SK-N-SH (cell line): ENCODE data around the gene TAF1B. TPM values are rescaled to one million over a fixed set of nuclear protein-coding genes. Genes with fewer than 3 reads are reported as not detected.

Experiments
- CTCF ChIA-PET: fragments of 300-600, 350-600 bp; formaldehyde crosslinking; extraction: SDS; loops from one replicate; lab custom pipeline; 2021; lab: Yijun Ruan, JAX
- POLR2A ChIA-PET: fragments of 350-600 bp; sonication (Branson Sonifier 250); formaldehyde crosslinking; extraction: SDS; loops from one replicate; lab custom pipeline; 2020; ENCODE audit warnings: antibody characterized with exemption, inconsistent platforms; lab: Yijun Ruan, JAX
- DNase-seq: peaks from one replicate; pipeline ENCODE4 v3.0.0; 2012
- H2AFZ ChIP-seq: fragments of 200-600 bp; sonication (generic); 2 replicates; pipeline ENCODE4 v1.8.1; 2016; ENCODE audit warnings: antibody characterized with exemption, mild to moderate bottlenecking, low read depth
- H3F3A ChIP-seq: fragments of 200-600 bp; sonication (generic); replicated peaks from 2 replicates; pipeline ENCODE3; 2016; ENCODE audit warnings: antibody characterized with exemption, mild to moderate bottlenecking; ENCODE audit not compliant: insufficient read depth
- H3K27ac ChIP-seq, 2 experiments: fragments of 200-500 bp in 1 of 2; fragments of 200-600 bp in 1 of 2; sonication (Bioruptor generic) in 1 of 2; sonication (generic), shearing (Covaris generic) in 1 of 2; 2 replicates each; pipeline versions ENCODE4 v1.5.1 to v1.6.1; 2014 to 2016; ENCODE audit warnings: low read depth in 2 of 2, inconsistent platforms in 1 of 2, low read length in 1 of 2, mild to moderate bottlenecking in 1 of 2, mixed read lengths in 1 of 2
- H3K27me3 ChIP-seq: fragments of 200-600 bp; sonication (generic), shearing (Covaris generic); 2 replicates; pipeline ENCODE4 v1.6.1; 2016; ENCODE audit warnings: mixed run types; ENCODE audit not compliant: insufficient read depth
- H3K36me3 ChIP-seq, 2 experiments: fragments of 200-500 bp in 1 of 2; fragments of 200-600 bp in 1 of 2; sonication (Bioruptor generic) in 1 of 2; sonication (generic) in 1 of 2; replicated peaks in 1 of 2; 2 replicates each; pipeline versions ENCODE3 to v1.5.1; 2014 to 2016; ENCODE audit warnings: low read length in 1 of 2, mild to moderate bottlenecking in 1 of 2; ENCODE audit not compliant: insufficient read depth in 2 of 2, control insufficient read depth in 1 of 2
- H3K4me1 ChIP-seq, 2 experiments: fragments of 200-500 bp in 1 of 2; fragments of 200-600 bp in 1 of 2; sonication (Bioruptor generic) in 1 of 2; sonication (generic), shearing (Covaris generic) in 1 of 2; 2 replicates each; pipeline versions ENCODE4 v1.5.1 to v1.6.1; 2014 to 2016; ENCODE audit warnings: low read depth in 1 of 2, low read length in 1 of 2, mixed run types in 1 of 2; ENCODE audit not compliant: insufficient read depth in 2 of 2, control insufficient read depth in 1 of 2
- H3K4me2 ChIP-seq: fragments of 200-600 bp; sonication (generic), shearing (Covaris generic); 2 replicates; pipeline ENCODE4 v1.6.1; 2017; ENCODE audit warnings: mixed run types
- H3K4me3 ChIP-seq, 2 experiments: fragments of 200-500 bp in 1 of 2; fragments of 200-600 bp in 1 of 2; sonication (Bioruptor generic) in 1 of 2; sonication (generic), shearing (Covaris generic) in 1 of 2; 2 replicates each; pipeline versions ENCODE4 v1.5.1 to v1.8.1; 2014 to 2016; ENCODE audit warnings: low read depth in 2 of 2, inconsistent platforms in 1 of 2, low read length in 1 of 2, mild to moderate bottlenecking in 1 of 2, mixed read lengths in 1 of 2, moderate library complexity in 1 of 2
- H3K79me2 ChIP-seq: fragments of 200-600 bp; sonication (generic); 2 replicates; pipeline ENCODE4 v1.8.1; 2017; ENCODE audit warnings: mild to moderate bottlenecking; ENCODE audit not compliant: insufficient read depth
- H3K9ac ChIP-seq: fragments of 200-600 bp; sonication (generic); 2 replicates; pipeline ENCODE4 v1.6.1; 2017; ENCODE audit warnings: mixed run types
- H3K9me2 ChIP-seq: fragments of 200-600 bp; sonication (generic); 2 replicates; pipeline ENCODE4 v1.6.1; 2017; ENCODE audit warnings: mixed run types
- H3K9me3 ChIP-seq: fragments of 200-600 bp; sonication (generic); 2 replicates; pipeline ENCODE4 v1.6.1; 2017; ENCODE audit warnings: mixed run types, mild to moderate bottlenecking, moderate library complexity
- H4K20me1 ChIP-seq: fragments of 200-600 bp; sonication (generic); 2 replicates; pipeline ENCODE4 v1.6.1; 2017; ENCODE audit warnings: mild to moderate bottlenecking, mixed run types; ENCODE audit not compliant: insufficient read depth
- CTCF ChIP-seq: fragments of 200-600 bp; sonication (generic); IDR thresholded peaks from 2 replicates; pipeline ENCODE4 v1.6.1; 2017; ENCODE audit warnings: antibody characterized with exemption, mild to moderate bottlenecking, moderate library complexity
- ELF1 ChIP-seq: IDR thresholded peaks from 2 replicates; pipeline ENCODE4 v1.4.0; 2012
- EP300 ChIP-seq, 2 experiments: IDR thresholded peaks; 2 replicates each; pipeline versions ENCODE4 v1.4.0 to v1.6.1; 2012; ENCODE audit warnings: borderline replicate concordance in 1 of 2, low read depth in 1 of 2, low read length in 1 of 2
- EZH2phosphoT487 ChIP-seq: fragments of 200-600 bp; sonication (generic); IDR thresholded peaks from 2 replicates; pipeline ENCODE4 v1.6.1; 2017; ENCODE audit warnings: low read depth, mixed run types, mild to moderate bottlenecking, antibody characterized with exemption, moderate library complexity, borderline replicate concordance
- FOSL2 ChIP-seq: IDR thresholded peaks from 2 replicates; pipeline ENCODE4 v1.4.0; 2012; ENCODE audit warnings: low read depth, mild to moderate bottlenecking, moderate library complexity, borderline replicate concordance
- FOXJ3 ChIP-seq: sonication (generic); formaldehyde crosslinking; IDR thresholded peaks from 2 replicates; pipeline ENCODE4 v1.5.1; 2020; ENCODE audit warnings: mild to moderate bottlenecking, missing genetic modification reagents
- IRF3 ChIP-seq: fragments of 150-350 bp; IDR thresholded peaks from 2 replicates; pipeline ENCODE4 v1.6.1; 2016; ENCODE audit warnings: mild to moderate bottlenecking, low read depth, low read length
- JUND ChIP-seq: IDR thresholded peaks from 2 replicates; pipeline ENCODE4 v1.4.0; 2012
- MXI1 ChIP-seq: IDR thresholded peaks from 2 replicates; pipeline ENCODE4 v1.6.1; 2012; ENCODE audit warnings: mild to moderate bottlenecking, low read depth, low read length, improper control_type of control experiment
- REST ChIP-seq: IDR thresholded peaks from 2 replicates; pipeline ENCODE4 v1.6.1; 2012; ENCODE audit warnings: mild to moderate bottlenecking, low read depth, low read length, moderate library complexity
- RFX5 ChIP-seq: IDR thresholded peaks from 2 replicates; pipeline ENCODE4 v1.6.1; 2012; ENCODE audit warnings: mild to moderate bottlenecking, improper control_type of control experiment, low read length
- SIN3A ChIP-seq: IDR thresholded peaks from 2 replicates; pipeline ENCODE4 v1.6.1; 2012; ENCODE audit warnings: low read depth, mild to moderate bottlenecking, low read length, moderate library complexity, borderline replicate concordance
- TAF1 ChIP-seq: IDR thresholded peaks from 2 replicates; pipeline ENCODE4 v1.6.1; 2012; ENCODE audit warnings: low read depth, mild to moderate bottlenecking, low read length, moderate library complexity, borderline replicate concordance
- USF1 ChIP-seq: IDR thresholded peaks from 2 replicates; pipeline ENCODE4 v1.4.0; 2012; ENCODE audit warnings: low read depth, borderline replicate concordance
- WGBS: methylation state at CpG from one replicate; pipeline ENCODE4 v1.1.6; 2017; ENCODE audit warnings: low lambda C conversion rate; 5-methylcytosine and 5-hydroxymethylcytosine counted together
- polyA plus RNA-seq, 3 experiments: library from polyadenylated mRNA; depleted of rRNA; stranded (reverse); fragments of >200 nt; gene quantifications; 2 replicates each; pipeline ENCODE4 v1.2.3, GENCODE V29; 2012
- TF ChIP-seq, protein P1 (sequence below): IDR thresholded peaks from 2 replicates; pipeline ENCODE4; 2012

Gene TAF1B
- polyA plus RNA-seq, 1 of the 3 experiments (the other 2 are of a cell fraction) = 7.8 TPM

GRCh38 chr2:9857814-9858729, 14.8 kb downstream of the TAF1B start:
- H3K36me3 ChIP-seq = peaks cover 52 to 86% of the 10 kb centered on the region in 2 experiments
- H3K9me3 ChIP-seq = peaks cover 12% of the 10 kb centered on the region; the same call in 1 of the 2 replicates
- H3K4me2 ChIP-seq = no peak overlapping the region
- ChIA-PET CTCF (interaction anchor here (0.8 to 1.6 kb wide), 3 partner anchors 44 to 58 kb away, joined by 3 to 4 read pairs (median 4); no protein-coding TSS in a partner anchor), POLR2A (no interaction called here)
- H3F3A ChIP-seq = peaks cover 4% of the 10 kb centered on the region
- no peak overlapping the region for H2AFZ ChIP-seq
- no peaks in the 10 kb centered on the region for H4K20me1 ChIP-seq
- H3K27ac ChIP-seq = no peak overlapping the region
- no peak for TF ChIP-seq JUND
- TF ChIP-seq REST = no peak
- no peak for TF ChIP-seq MXI1
- TF ChIP-seq IRF3 = no peak
- TF ChIP-seq TAF1 = no peak
- no peak for TF ChIP-seq EZH2phosphoT487
- TF ChIP-seq EP300 (IDR thresholded peaks at IDR 0.05; ENCODE audit: borderline replicate concordance in 1 of 2, low read depth in 1 of 2, low read length in 1 of 2) = no peak
- TF ChIP-seq FOSL2 = no peak
- no peak for TF ChIP-seq ELF1
- WGBS = 97% methylated on average over 6 of the region's 7 CpGs
- no peak for DNase-seq
- no peak overlapping the region for H3K9ac ChIP-seq
- H3K27me3 ChIP-seq = no peaks in the 10 kb centered on the region
- no peaks in the 10 kb centered on the region for H3K4me1 ChIP-seq
- peaks cover 3% of the 10 kb centered on the region; the same call in 1 of the 2 replicates for H3K9me2 ChIP-seq
- H3K79me2 ChIP-seq = no peaks in the 10 kb centered on the region
- H3K4me3 ChIP-seq = peak overlapping the region in 1 of 2 experiments; percentile 2; a peak in 1 of 4 replicates

- H3K36me3 ChIP-seq = peaks cover 47 to 79% of the 10 kb centered on the region in 2 experiments
- H2AFZ ChIP-seq = no peak overlapping the region
- H3K4me2 ChIP-seq = no peak overlapping the region
- no peak overlapping the region for H3K9ac ChIP-seq
- H3K27me3 ChIP-seq = no peaks in the 10 kb centered on the region
- H3F3A ChIP-seq = peaks cover 4% of the 10 kb centered on the region
- CTCF ChIA-PET = interaction anchor here (0.8 kb wide), 1 partner anchor 45 kb away, joined by 3 read pairs; no protein-coding TSS in a partner anchor
- H4K20me1 ChIP-seq = no peaks in the 10 kb centered on the region
- WGBS = 96% methylated on average over 4 of the region's 5 CpGs
- no peaks in the 10 kb centered on the region for H3K4me1 ChIP-seq
- peaks cover 12% of the 10 kb centered on the region; the same call in 1 of the 2 replicates for H3K9me3 ChIP-seq
- peak overlapping the region in 1 of 2 experiments; percentile 2; a peak in 1 of 4 replicates for H3K4me3 ChIP-seq
- DNase-seq = no peak
- no peak overlapping the region for H3K27ac ChIP-seq
- POLR2A ChIA-PET = no interaction called here
- H3K79me2 ChIP-seq = no peaks in the 10 kb centered on the region
- peaks cover 3% of the 10 kb centered on the region; the same call in 1 of the 2 replicates for H3K9me2 ChIP-seq
- no peak for TF ChIP-seq USF1
- no peak for TF ChIP-seq RFX5
- TF ChIP-seq SIN3A = no peak
- no peak for TF ChIP-seq FOXJ3 (CRISPR knock-in tag)
- TF ChIP-seq, protein P1, sequence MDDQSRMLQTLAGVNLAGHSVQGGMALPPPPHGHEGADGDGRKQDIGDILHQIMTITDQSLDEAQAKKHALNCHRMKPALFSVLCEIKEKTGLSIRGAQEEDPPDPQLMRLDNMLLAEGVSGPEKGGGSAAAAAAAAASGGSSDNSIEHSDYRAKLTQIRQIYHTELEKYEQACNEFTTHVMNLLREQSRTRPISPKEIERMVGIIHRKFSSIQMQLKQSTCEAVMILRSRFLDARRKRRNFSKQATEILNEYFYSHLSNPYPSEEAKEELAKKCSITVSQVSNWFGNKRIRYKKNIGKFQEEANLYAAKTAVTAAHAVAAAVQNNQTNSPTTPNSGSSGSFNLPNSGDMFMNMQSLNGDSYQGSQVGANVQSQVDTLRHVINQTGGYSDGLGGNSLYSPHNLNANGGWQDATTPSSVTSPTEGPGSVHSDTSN = no peak
- no peak for TF ChIP-seq CTCF
Observed at GRCh38 chr2:9858730-9859068, 15.4 kb downstream of the TAF1B start.
